ENCODE data around the gene LYZL2.
A peak's percentile ranks its signal among the peaks of the same experiment; 100 is the strongest.

LYZL2 gene

DNA sequence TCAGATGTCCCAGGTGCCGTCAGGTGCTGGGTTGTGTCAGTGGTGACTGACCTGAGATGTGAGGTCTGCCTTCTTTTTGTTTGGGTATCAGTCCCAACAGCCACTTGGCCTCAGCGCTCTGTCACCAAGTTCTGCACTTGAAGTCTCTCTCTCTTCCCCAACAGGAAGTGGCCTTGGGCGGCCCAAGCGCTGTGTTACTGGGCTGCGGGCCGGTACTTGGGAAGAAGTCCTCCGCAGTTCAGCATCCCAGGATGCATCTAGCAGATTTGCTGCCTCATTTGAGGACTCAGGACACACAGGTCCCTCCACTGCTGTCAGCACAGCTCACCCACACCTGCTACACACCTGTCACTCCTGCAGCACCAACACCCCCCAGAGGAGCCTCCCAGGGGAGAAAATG is 40.1 kb downstream of the LYZL2 start:
- peak; percentile 28 for DNase-seq

DNA sequence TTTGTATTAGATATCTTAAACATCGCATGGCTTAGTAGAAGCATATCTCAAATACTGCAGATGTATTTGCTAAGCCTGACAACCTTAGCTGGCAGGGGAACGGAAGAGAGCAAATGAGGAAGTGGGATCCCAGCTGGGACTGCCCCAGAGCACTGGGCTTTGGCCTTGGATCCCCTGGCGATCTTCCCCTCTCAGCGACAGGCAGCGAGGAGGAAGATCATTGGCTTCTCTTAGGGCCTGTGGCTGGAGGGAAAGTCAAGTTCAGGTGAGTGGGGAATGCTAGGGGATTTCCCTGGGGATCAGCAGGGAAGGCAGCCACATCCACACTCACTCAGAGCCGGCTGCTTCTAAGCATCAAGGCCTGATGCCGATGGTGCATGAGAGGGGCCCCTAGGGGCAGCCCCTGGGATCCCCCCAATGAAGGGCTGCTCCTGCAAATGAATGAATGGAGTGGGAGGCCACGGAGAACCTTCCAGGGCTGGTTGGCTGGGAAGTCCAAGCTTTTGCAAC is 42.0 kb downstream of the LYZL2 start:
- peak; percentile 93 for DNase-seq

DNA sequence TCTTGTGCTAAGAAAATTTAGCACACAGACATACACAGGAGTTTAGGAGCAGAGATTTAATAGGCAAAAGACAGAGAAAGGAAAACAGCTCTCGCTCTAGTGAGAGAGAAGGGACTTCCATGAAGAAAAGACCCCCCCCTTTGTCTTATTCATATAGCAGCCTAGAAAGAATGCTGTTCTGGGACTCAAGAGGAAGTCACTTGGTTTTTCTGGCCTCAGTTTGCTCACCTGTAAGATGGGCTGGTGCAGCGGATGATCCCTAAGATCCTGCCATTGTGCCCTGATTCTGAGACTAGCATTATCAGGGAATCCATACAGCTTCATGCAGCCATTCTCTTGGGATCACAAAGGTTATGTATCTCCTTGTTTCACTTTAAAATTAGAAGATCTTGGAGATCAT is 42.7 kb downstream of the LYZL2 start:
- DNase-seq, result no peak

DNA sequence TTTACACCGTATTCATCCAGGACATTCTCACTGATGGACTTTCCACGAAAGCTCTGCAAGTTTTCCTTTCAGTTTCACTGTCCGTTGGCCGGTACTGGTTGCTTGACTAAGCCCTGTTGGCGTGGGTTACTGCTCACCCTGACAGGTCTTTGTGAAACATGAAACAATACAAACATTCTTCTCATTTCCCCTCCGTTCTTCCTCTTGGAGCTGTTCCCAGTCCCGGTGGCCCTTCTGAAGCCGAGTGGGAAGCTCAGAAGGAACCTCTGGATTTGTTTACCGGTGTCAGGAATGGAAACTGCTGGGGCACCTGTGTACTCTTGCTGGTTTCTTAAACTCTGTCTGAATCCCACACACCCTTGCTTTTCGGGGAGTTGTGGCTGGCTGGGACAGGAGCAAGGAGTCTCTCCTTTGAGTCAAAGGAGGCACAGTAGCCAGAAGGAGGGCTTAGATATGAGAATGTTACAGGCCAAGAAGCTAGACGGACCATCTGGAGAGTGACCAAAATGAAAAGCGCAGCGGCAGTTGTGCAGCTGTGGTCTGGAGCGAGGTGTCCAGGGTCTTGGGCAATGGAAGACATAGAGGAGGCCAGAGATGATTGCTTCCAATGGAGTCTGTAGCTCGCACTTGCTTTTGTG is 45.7 kb downstream of the LYZL2 start:
- peak; percentile 55 for DNase-seq

DNA sequence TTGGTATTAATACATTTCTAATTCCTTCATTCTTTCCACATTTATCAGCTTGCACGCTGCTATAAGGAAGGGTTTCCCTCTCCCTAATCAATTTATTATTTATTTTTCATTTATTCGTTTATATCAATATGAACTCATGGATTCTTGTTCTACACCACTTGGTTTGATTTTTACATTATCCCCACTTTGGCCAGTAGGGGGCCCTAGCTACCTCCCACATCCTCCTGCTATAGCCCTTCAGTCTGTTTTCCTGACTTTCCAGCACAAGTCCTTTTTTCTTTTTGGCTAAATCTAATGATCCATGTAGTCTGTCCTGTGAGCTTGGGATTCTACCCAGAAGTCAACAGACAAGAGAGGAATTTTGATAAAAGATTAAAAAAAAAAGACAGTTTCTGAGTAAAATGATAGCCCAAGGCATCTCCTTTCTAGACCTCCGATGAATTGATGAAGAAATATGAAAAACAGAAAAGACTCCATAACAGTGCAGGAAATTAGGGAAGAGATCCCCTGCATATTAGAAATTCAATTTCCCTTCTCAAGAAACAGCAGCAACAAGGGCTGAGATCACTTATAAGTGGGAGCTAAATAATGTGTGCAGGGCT is 47.7 kb downstream of the LYZL2 start:
- DNase-seq, result peak; percentile 71

DNA sequence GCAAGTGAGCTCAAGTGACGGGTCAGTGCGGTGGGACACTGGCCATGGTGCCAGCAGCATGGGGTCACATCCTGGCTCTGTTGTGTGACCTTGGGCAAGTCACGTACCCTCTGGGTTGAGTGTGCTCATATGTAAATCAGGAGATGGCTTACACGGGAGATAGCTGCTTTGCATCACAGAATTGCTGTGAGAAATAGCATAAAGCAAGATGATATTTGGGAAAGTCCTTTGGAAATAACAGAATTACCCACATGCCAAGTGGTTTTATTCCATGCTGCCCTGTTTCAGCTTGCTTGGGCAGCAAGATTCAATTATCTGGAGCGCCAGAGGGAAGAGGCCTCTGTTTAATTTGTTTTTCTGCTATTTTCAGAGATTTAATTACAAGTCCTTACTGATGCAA is 48.9 kb downstream of the LYZL2 start:
- no peak for DNase-seq

DNA sequence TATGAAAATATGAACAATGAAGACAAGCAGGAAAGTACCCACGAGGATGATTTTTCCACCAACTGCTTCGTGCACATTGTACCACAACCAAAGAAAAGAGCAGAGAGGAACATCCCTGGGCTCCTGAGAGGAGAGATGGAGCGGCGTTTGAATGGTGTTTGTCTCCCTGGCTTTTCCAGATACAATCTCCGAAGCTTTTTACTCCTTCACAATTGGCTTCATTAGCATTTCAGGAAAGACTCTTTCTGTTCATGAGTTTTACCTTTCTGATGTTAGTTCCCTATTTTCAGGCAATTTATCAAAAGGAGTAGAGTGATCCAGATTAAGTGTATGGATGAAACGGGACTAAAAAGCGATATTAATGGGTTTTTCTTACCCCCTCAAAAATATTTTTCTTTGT is 49.3 kb downstream of the LYZL2 start:
- DNase-seq, result no peak

DNA sequence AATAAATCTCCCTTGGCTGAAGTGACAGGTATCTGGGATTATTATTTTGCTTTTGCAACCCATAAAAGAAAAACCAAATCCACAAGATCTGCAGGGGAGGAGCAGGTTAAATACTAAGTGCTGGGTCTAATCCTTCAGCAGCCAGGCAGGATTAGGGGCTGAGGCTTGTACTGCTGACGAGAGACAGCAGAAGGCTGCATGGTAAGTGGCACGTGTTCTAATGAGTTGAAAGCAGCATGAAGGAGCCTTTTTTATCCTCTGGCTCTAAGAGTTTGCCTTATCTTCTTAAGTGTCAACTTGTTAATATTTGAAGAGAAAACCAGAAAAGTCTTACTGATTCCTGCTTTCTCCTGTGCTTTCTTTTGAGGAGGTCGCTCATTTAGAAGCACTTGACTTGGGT is 50.0 kb downstream of the LYZL2 start:
- DNase-seq, result no peak

DNA sequence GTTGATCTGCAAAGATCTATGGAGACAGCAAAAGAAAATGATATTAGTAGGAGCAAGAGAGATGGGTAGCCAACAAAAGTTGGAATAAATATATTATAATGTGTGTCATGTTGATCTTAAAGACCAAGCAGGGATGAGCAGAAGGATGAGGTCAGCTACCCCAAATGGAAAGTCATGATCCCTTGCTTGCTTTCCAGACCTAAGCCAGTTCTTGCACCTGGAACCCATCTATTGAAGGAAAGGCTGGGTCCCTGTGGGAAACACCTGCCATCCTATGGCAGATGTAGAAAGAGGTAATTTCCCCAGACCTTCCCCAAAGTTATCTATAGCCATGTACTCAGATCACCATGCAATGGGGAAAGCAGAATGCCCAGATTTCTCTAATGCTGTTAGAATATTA is 52.5 kb downstream of the LYZL2 start:
- DNase-seq, result no peak

DNA sequence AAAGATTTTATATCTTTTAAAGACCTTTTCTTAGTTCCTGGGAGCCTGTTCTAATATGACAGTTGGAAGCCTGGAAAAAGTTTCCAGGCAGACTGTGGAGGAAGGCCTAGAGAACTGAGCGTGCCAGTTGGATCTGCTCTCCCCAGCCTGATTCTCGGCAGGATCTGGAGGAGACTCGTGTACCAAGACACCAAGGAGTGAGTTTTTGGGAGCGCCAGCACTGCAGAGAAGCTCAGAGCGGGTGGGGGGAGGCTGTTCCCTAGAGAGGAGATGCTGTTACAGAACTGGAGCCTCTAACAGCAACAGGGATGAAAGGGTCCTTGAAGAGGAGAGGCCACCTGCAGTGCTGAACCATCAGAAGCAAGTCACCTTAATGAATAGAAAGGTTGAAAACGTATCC is 52.9 kb downstream of the LYZL2 start:
- no peak for DNase-seq

DNA sequence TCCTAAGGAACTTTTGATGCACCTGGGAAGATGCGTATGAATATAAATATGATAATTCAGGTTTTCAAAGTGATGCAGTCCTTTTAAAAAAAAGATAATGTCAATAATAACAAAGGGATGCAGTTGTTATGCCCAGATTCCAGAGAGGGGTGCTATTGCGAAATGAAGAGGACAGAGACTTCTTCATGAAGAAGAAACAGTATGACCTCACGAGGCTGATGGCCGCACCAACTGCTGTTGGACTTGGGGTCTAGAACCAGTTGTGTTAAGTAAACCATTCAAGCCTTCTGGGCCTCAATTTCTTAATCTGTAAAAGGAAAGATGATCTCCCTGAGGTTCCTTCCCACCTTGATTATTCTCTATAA is 55.1 kb downstream of the LYZL2 start:
- DNase-seq, result no peak

DNA sequence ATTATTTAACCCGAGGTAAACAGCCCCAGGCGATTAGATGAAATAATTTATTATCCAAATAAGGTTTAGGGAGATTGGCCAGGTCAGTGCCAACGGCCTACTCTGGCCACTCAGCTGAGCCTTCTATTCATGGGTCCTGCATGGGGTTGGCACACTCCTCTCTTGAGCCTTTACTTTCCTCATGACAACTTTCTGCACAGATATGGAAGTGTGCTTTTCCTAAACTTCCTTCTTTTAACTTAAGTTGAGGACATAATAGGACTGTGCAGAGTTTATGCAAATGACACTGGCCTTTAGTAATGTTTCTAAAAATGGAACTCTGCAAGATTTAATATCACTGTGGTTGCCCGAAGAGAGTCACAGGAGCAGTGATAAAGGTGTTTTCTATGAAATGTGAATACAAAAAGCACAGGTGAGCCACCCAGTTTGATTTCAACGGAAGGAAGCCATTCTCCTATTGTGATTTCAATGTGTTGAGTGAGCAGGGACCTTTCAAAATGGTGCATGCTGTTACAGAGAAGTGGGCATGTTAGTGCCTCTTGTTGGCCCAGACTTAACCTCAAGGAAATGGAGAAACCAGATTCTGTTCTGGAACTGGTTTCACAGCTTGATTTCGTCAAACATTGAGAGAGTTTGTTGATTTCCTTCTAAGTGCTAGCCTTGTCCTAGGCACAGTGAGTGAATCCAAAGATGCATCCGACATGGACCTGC is 55.7 kb downstream of the LYZL2 start:
- DNase-seq, result no peak

DNA sequence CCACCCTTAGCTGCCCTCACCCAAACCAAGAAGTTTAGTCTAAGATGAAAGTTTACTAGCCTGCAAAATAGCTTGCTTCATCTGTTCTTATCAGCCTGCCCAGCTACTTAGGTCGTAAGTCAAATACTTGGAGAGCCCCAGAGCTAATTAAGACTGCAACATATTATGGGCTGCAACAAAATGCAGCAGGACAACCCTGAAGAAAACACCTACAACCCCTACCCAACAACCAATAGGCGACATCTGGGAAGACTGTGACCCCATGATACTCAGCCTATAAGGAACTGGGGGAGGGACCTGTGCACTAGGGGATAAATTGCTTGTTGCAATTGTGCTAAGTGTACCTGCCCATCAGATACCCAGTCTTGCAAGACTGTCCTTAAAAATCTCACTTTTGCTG is 64.1 kb downstream of the LYZL2 start:
- no peak for DNase-seq

DNA sequence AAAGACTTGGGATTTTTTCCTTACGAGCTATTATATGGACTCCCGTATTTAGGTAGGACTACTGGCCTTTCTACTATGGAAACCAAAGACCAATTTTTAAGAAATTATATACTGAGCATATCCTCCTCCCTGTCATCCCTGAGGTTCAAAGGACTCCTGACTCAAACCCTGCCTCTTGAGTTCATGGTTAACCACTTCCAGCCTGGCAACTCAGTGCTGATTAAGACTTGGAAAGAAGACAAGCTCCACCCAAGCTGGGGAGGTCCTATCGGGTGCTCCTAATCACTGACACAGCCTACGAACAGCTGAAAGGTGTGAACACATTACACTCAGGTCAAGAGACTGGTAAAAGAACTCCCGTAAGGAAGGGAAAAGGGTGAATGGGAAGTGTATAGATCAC is 66.8 kb downstream of the LYZL2 start:
- peak; percentile 45 for DNase-seq
